ENCODE results near the gene SEC23B. TPM values are rescaled to one million over a fixed set of nuclear protein-coding genes. Genes with fewer than 3 reads are reported as not detected.
A peak's percentile ranks its signal among the peaks of the same experiment; 100 is the strongest.
"Not testable (repeated sequence)": the region's sequence is repeated elsewhere in the genome, so short reads cannot be mapped to it uniquely, and the experiment has no call there.

SEC23B gene
- 56.3 TPM for total RNA-seq

DNA sequence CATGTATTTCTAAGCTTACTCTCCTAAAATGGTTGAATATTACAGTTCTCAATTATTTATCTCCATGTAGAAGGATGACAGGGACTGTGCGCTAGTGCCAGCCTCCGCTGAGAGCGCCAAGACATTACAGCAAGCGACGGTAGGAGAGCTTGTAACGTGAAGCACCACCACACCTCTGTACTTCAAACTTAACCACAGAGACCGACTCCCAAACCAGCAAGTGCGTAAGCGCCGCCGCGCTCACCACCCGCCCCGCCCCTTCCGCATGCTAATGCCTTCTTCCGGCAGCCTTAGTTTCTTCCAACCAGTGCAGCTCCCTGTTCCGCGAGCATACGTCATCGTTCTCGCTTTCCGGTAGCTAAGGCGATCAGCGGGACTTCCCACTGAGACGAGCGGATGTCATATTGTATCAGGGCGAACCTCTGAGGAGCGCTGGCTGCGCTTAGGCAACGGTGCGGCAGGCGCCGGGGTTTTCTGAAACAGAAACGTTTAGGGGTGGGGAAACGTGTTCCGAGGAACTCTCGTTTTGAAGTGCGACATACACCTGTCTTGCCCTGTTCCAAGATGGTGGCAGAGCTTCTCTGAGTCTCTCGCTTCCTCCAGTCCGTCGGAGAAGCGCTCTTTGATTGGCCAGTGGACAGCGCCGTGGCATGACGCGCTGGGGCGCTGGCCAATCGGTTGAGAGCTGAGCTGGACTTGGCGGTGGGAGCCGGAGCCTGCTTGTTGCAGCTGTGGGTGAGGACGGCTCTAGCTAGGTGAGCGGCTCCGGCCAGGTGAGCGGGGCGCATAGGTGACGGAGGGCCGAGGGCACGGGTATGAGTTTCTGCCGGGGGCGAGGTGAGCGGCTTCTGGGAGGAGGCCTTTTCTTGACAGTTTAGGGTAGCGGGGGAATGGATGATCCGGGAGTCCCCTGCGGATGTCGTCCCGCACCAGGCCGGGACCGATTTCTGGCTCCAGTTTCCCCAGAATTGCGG, at the start of gene SEC23B:
Gene SEC23B (plus strand): TSS at position 723 of the 974 bp plus-strand sequence. CDS start 2,896 bp downstream, outside the sequence.
- peak; percentile 97 for DNase-seq

GRCh38 chr20:18465536-18466200, 42.1 kb upstream of the SEC23B start:
- DNase-seq, result no peak

GRCh38 chr20:18466574-18466893, 41.2 kb upstream of the SEC23B start:
- no peak for DNase-seq

GRCh38 chr20:18466894-18467730, 40.6 kb upstream of the SEC23B start, which contains the start of the genes DZANK1 and POLR3F:
Gene DZANK1 (minus strand): TSS chr20:18467030. CDS start chr20:18465358, 1,672 bp downstream.
Gene POLR3F (plus strand): TSS chr20:18467390. CDS start chr20:18467507, 117 bp downstream.
- DNase-seq, result peak; percentile 94

DNA sequence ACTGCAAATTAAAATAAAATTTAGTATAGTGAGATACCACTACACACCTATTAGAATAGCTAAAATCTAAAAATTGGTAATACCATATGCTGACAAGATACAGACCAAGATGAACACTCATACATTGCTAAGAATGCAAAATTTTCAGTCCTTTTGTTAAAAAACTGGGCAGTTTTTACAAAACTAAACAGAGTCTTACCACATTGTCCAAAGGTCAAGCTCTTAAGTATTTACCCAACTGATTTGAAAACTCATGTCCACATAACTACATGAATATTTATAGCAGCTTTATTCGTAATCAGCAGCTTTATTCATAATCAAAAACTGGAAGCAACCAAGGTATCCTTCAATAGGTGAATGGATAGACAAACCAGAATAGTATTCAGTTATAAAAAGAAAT, 30.5 kb upstream of the SEC23B start:
- DNase-seq, result no peak

- DNase-seq, result no peak
Measured at GRCh38 chr20:18477821-18478220, 29.9 kb upstream of the SEC23B start.

DNA sequence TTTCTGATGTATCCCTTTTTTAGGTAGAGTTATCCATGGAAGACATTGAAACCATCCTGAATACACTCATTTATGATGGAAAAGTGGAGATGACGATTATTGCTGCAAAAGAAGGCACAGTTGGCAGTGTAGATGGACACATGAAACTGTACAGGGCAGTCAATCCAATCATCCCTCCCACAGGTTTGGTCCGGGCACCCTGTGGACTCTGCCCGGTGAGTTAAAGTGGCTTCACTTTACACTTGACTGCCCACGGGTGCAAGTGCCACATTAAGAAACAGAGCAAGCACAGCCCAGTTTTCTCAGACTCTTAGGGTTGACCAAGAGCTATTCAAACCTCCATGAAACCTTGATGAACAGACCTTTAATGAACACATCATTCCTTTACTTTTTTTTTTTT, 26.1 kb upstream of the SEC23B start:
- no peak for DNase-seq

DNA sequence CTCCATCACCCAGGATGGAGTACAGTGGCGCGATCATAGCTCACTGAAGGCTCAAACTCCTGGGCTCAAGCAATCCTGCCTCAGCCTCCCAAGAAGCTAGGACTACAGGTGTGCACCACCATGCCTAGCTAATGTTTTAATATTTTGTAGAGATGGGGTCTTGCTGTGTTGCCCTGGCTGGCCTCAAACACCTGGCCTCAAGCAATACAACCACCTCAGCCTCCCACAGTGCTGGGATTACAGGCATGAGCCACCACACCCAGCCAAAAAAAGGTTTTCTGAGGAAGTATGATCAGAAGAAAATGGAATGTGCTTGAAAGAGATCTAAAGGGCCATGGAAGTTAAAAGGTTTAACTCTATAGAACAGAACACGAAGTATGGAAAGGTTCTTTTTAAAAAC, 19.4 kb upstream of the SEC23B start:
- DNase-seq, result no peak

DNA sequence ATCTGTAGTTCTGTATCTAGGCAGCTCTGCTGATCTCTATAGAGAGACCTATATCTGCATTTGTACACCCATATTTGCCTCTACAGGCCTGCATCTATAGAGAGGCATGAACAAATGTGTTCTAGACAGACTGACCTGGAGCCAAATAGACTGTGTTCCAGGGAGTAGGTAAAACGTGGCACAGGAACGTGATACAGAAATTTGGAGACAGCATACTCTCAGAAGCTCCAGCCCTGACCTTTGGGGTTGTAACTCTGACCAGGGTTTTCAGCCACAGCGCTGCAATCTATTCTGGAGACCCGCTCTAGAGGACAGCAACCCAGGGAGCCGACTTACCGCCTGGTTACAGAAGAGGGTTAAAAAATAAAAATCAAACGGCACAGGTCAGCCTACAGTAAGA, 11.7 kb upstream of the SEC23B start:
- no peak for DNase-seq

DNA sequence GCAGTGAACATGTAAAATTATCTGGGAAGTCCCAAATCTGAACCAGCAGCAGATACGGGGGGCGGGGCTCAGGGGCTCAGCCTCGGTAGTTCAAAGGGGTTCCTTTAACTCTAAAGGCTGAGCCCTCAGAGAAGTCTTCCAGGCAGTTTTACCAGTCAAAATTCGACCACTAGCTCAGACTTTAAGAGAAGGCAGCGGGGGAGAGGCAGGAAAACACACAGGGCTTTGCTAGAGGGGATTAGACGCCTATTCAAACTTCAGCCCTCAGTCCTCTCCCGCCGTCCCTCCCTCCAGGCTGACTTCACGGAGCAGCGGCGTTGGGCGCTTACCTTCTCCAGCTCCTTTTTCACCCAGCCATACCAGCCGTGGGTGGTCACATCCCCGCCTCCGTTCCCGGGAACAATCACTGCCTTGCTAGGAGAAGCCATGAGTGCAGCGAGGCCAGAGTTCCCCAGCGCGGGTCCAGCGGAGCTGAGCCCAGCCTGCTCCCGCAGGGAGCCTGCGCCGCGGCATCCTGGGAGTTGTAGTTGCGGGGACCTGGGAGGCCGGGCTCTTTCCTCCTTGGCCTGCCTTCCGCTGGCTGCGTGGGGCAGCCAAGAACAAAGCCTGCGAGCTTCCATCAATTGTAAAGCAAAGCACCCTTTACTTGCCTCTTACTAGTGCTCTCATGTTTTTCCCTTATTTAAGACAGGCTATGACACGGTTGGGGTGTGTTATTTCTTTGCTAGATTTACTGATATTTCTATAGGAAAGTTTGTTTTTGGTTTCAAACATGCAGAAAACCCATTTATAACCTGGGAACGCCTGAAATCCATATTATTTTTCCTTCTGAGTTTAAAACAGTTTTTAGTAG, 10.8 kb upstream of the SEC23B start, which contains the start of gene RBBP9:
Gene RBBP9 (minus strand): TSS at position 486 of the 853 bp plus-strand sequence. CDS start 58 bp downstream, at position 428.
- DNase-seq, result peak; percentile 86

DNA sequence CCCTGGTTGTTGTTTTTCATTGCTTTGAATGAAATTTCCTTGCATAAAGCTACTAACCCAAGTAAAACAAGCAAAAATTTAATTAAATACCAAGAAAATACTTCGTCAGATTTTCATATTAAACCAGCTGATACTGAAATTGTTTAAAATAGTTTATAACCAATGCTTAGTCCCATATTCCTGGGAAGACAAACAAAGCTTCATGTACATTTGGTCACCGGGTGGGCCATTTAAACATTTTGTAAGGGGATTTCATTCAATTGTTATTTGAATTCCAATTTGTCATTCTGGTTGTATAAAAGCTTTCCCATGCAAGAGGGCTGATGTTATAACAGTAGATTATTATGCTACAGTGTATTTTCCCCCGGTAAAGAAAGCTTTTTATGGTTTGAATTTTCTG, 10.1 kb upstream of the SEC23B start:
- no peak for DNase-seq

GRCh38 chr20:18501672-18502071, 6.1 kb upstream of the SEC23B start:
- not testable (repeated sequence) for DNase-seq

GRCh38 chr20:18504479-18505060, 3.2 kb upstream of the SEC23B start:
- DNase-seq, result peak; percentile 8

DNA sequence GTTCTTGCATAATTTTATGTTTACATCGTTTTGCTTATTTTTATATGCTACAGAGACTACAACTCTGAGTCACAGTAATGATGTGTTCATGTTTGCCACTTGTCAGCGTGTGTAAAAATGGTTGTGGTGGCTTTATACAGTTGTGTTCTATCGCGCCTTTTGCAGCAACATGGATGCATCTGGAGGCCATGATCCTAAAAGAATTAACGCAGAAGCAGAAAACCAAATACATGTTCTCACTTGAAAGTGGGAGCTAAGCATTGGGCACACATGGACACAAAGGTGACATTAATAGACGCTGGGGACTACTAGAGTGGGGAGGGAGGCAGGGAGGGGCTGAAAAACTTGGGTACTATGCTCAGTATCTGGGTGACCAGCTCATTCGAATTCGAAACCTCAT, 996 bp upstream of the SEC23B start:
- DNase-seq, result no peak

DNA sequence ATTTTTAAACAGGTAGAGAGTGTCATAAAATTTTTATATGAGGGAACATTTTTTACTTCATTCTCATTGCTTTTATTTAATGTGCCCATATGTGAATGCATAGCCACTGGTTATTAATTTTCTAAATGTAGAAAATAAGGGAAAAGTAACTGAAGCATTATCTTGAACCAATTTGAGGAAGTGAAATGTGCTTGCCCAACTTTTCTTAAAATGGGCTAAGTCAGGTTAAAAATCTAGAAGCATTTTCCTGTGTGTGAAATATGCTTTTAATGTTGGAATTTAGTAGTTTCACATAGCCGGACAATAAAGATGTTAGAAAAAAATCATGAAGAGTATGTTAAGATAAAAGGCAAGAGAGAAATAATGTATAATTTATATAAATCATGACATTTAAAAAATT, 3.8 kb downstream of the SEC23B start:
- no peak for DNase-seq

DNA sequence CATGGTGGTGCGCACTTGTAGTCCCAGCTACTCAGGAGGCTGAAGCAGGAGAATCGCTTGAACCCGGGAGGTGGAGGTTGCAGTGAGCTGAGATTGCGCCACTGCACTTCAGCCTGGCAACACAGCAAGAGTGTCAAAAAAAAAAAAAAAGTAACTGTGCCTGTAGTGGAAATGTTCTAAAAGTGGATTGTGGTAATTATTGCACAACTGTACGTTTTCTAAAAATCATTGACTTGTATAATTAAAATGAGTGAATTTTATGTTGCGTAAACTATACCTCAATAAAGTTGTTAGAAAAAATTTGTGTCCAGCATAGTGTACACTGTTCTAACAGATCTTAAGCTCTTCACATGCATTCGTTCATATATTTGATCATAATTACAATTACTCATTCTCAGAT, 5.5 kb downstream of the SEC23B start:
- DNase-seq, result no peak

- no peak for DNase-seq
Measured at GRCh38 chr20:18514127-18514526, 6.4 kb downstream of the SEC23B start.

DNA sequence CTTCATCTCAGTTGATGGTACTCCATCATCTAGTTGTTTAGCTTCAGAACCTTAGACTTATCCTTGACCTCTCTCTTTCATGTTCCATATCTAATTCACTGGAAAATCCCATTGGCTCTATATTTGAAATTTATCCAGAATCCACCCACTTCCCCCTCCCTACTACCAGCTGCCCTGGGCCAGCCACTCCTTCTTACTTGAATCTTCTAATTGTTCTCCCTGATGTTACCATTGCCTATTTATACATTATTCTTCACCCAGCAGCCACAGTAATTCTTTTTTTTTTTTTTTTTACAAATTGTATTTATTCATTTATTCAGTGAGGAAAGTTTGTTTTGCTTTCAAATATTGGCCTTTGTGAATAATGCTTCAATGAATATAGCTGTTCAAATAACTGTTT, 8.2 kb downstream of the SEC23B start:
- DNase-seq, result no peak

GRCh38 chr20:18522066-18522465, 14.3 kb downstream of the SEC23B start:
- DNase-seq, result not testable (repeated sequence)

GRCh38 chr20:18523066-18523465, 15.3 kb downstream of the SEC23B start:
- DNase-seq, result no peak

GRCh38 chr20:18524646-18525045, 16.9 kb downstream of the SEC23B start:
- DNase-seq, result no peak
